Measurements from ENCODE around the gene CDPF1.

Gene CDPF1
- total RNA-seq, result 2.8 to 5.3 reads per million in 2 donors

GRCh38 chr22:46250035-46250782 lies at the start of gene CDPF1:
Gene CDPF1, minus strand, starts transcription at chr22:46250293. Its CDS starts 2,009 bp downstream, at chr22:46248284.
- peak; percentile 78 to 94 (median 87) for DNase-seq

GRCh38 chr22:46299101-46299500 lies 49.0 kb upstream of the CDPF1 start:
- DNase-seq, result no peak

GRCh38 chr22:46297151-46297812 lies 47.2 kb upstream of the CDPF1 start:
- peak in 1 of 5 experiments; percentile 31 for DNase-seq

GRCh38 chr22:46296257-46297150 lies 46.4 kb upstream of the CDPF1 start, which contains the start of gene GTSE1:
Gene GTSE1, plus strand, starts transcription at chr22:46296870. Its CDS starts 531 bp downstream, at chr22:46297401.
- peak; percentile 94 to 99 (median 96) for DNase-seq

GRCh38 chr22:46295277-46295971 lies 45.3 kb upstream of the CDPF1 start:
- no peak for DNase-seq

- DNase-seq, result no peak
Measured at GRCh38 chr22:46294784-46295183, 44.7 kb upstream of the CDPF1 start.

GRCh38 chr22:46293577-46294260 lies 43.6 kb upstream of the CDPF1 start:
- DNase-seq, result no peak

- no peak for DNase-seq
Measured at GRCh38 chr22:46292732-46293131, 42.6 kb upstream of the CDPF1 start.

- no peak for DNase-seq
Measured at GRCh38 chr22:46292173-46292572, 42.1 kb upstream of the CDPF1 start.

GRCh38 chr22:46290843-46291785 lies 41.0 kb upstream of the CDPF1 start:
- no peak for DNase-seq

GRCh38 chr22:46290121-46290842 lies 40.2 kb upstream of the CDPF1 start:
- no peak for DNase-seq

GRCh38 chr22:46289244-46289891 lies 39.3 kb upstream of the CDPF1 start:
- peak in 1 of 5 experiments; percentile 30 for DNase-seq

GRCh38 chr22:46288846-46289243 lies 38.8 kb upstream of the CDPF1 start:
- no peak for DNase-seq

GRCh38 chr22:46287873-46288751 lies 38.0 kb upstream of the CDPF1 start:
- peak in 2 of 5 experiments; percentile 23 to 89 for DNase-seq

GRCh38 chr22:46286941-46287872 lies 37.1 kb upstream of the CDPF1 start:
- no peak for DNase-seq

- no peak for DNase-seq
Measured at GRCh38 chr22:46286006-46286405, 35.9 kb upstream of the CDPF1 start.

All from T-helper 2 cell (primary cell).